GM18519 (cell line): ENCODE data around the gene RAB26.
"Not testable (repeated sequence)": the region's sequence is repeated elsewhere in the genome, so short reads cannot be mapped to it uniquely, and the experiment has no call there.

Experiments used
- ATAC-seq: cut with Tn5 transposase; IDR thresholded peaks from one replicate; pipeline ENCODE4 v1.9.1; 2021; ENCODE audit warnings: mild to moderate bottlenecking, moderate library complexity; ENCODE audit not compliant: unreplicated experiment, low FRiP score

Gene RAB26

GRCh38 chr16:2135770-2136490 lies 12.5 kb upstream of the RAB26 start, which contains the start of gene PKD1:
PKD1 (minus strand) TSS chr16:2135898; CDS start chr16:2135689, 209 bp downstream.
- ATAC-seq, result not testable (repeated sequence)

- no peak for ATAC-seq
Measured at GRCh38 chr16:2142942-2143877, 5.2 kb upstream of the RAB26 start.

- no peak for ATAC-seq
Measured at GRCh38 chr16:2143878-2144485, 4.4 kb upstream of the RAB26 start.

- no peak for ATAC-seq
Measured at GRCh38 chr16:2145843-2146242, 2.6 kb upstream of the RAB26 start.

GRCh38 chr16:2147378-2147777 lies 1.0 kb upstream of the RAB26 start:
- no peak for ATAC-seq

GRCh38 chr16:2148714-2149629 lies 547 bp downstream of the RAB26 start:
- ATAC-seq, result no peak

GRCh38 chr16:2149630-2150417 lies 1.4 kb downstream of the RAB26 start:
- no peak for ATAC-seq

- no peak for ATAC-seq
Measured at GRCh38 chr16:2150418-2151187, 2.2 kb downstream of the RAB26 start.

GRCh38 chr16:2151188-2152091 lies 3.0 kb downstream of the RAB26 start:
- ATAC-seq, result no peak

GRCh38 chr16:2152695-2153506 lies 4.5 kb downstream of the RAB26 start:
- ATAC-seq, result no peak

GRCh38 chr16:2154533-2155090 lies 6.2 kb downstream of the RAB26 start:
- no peak for ATAC-seq

GRCh38 chr16:2155091-2155950 lies 6.9 kb downstream of the RAB26 start, which contains the start of gene TRAF7:
TRAF7 (plus strand) TSS chr16:2155782; CDS start chr16:2163921, 8,139 bp downstream.
- ATAC-seq, result peak; percentile 86

- ATAC-seq, result no peak
Measured at GRCh38 chr16:2155977-2156848, 7.8 kb downstream of the RAB26 start.

- no peak for ATAC-seq
Measured at GRCh38 chr16:2156849-2157224, 8.4 kb downstream of the RAB26 start.
